Activated T-cell treated with anti-CD3 and anti-CD28 coated beads, Interleukin-2, amount 50 U/mL, for 24 hours (primary cell): ENCODE data around the gene TIMM22.
A peak's percentile ranks its signal among the peaks of the same experiment; 100 is the strongest.

ENCODE experiments used
- DNase-seq: peaks from one replicate; pipeline ENCODE4 v3.0.0-alpha.2; 2020
- H3K27ac Mint-ChIP-seq: 2 replicates; pipeline ENCODE4 v1.8.0; 2020; ENCODE audit warnings: mild to moderate bottlenecking, mixed read lengths
- H3K27me3 Mint-ChIP-seq: 2 replicates; pipeline ENCODE4 v1.8.0; 2020; ENCODE audit warnings: mixed read lengths
- H3K36me3 Mint-ChIP-seq: 2 replicates; pipeline ENCODE4 v1.8.0; 2020; ENCODE audit warnings: low read depth, mixed read lengths
- H3K4me1 Mint-ChIP-seq: 2 replicates; pipeline ENCODE4 v1.8.0; 2020; ENCODE audit warnings: low read depth, mixed read lengths
- H3K4me3 Mint-ChIP-seq: 2 replicates; pipeline ENCODE4 v1.8.0; 2020; ENCODE audit warnings: mild to moderate bottlenecking, moderate library complexity, mixed read lengths
- H3K9me3 Mint-ChIP-seq: 2 replicates; pipeline ENCODE4 v1.8.0; 2020; ENCODE audit warnings: mixed read lengths

TIMM22 gene

GRCh38 chr17:1011760-1012735, 15.1 kb downstream of the TIMM22 start:
- no peak overlapping the region for H3K27ac Mint-ChIP-seq
- H3K4me1 Mint-ChIP-seq = no peaks in the 10 kb centered on the region
- H3K27me3 Mint-ChIP-seq = no peaks in the 10 kb centered on the region
- no peaks in the 10 kb centered on the region for H3K9me3 Mint-ChIP-seq
- H3K36me3 Mint-ChIP-seq = peaks cover 38% of the 10 kb centered on the region
- no peak overlapping the region for H3K4me3 Mint-ChIP-seq
- DNase-seq = no peak

- H3K4me1 Mint-ChIP-seq = no peaks in the 10 kb centered on the region
These were observed 16.1 kb downstream of the TIMM22 start for GRCh38 chr17:1012823-1013728.

GRCh38 chr17:1013729-1014090, 16.8 kb downstream of the TIMM22 start:
- no peak overlapping the region for H3K4me3 Mint-ChIP-seq

More at GRCh38 chr17:1012823-1013728, 16.1 kb downstream of the TIMM22 start:
- Mint-ChIP-seq H3K9me3 (no peaks in the 10 kb centered on the region), H3K36me3 (peaks cover 29% of the 10 kb centered on the region), H3K27me3 (no peaks in the 10 kb centered on the region), H3K27ac (no peak overlapping the region), H3K4me3 (no peak overlapping the region)
- no peak for DNase-seq

GRCh38 chr17:1018547-1018946, 21.6 kb downstream of the TIMM22 start:
- DNase-seq = no peak
- Mint-ChIP-seq H3K4me1 (no peaks in the 10 kb centered on the region), H3K9me3 (no peaks in the 10 kb centered on the region), H3K27me3 (no peaks in the 10 kb centered on the region), H3K27ac (no peak overlapping the region), H3K36me3 (peaks cover 4% of the 10 kb centered on the region), H3K4me3 (no peak overlapping the region)

More at GRCh38 chr17:1013729-1014090, 16.8 kb downstream of the TIMM22 start:
- Mint-ChIP-seq H3K36me3 (peaks cover 24% of the 10 kb centered on the region), H3K4me1 (no peaks in the 10 kb centered on the region), H3K27ac (no peak overlapping the region), H3K9me3 (no peaks in the 10 kb centered on the region), H3K27me3 (no peaks in the 10 kb centered on the region)
- DNase-seq = no peak

GRCh38 chr17:1019451-1019850, 22.5 kb downstream of the TIMM22 start:
- H3K4me3 Mint-ChIP-seq = no peak overlapping the region
- DNase-seq = no peak
- peak overlapping the region; percentile 51 for H3K27ac Mint-ChIP-seq
- H3K36me3 Mint-ChIP-seq = peaks cover 2% of the 10 kb centered on the region
- H3K9me3 Mint-ChIP-seq = no peaks in the 10 kb centered on the region
- no peaks in the 10 kb centered on the region for H3K27me3 Mint-ChIP-seq
- H3K4me1 Mint-ChIP-seq = no peaks in the 10 kb centered on the region

GRCh38 chr17:1021147-1021546, 24.2 kb downstream of the TIMM22 start:
- Mint-ChIP-seq H3K9me3 (no peaks in the 10 kb centered on the region), H3K36me3 (peaks cover 11% of the 10 kb centered on the region), H3K4me1 (no peaks in the 10 kb centered on the region), H3K4me3 (no peak overlapping the region), H3K27me3 (no peaks in the 10 kb centered on the region), H3K27ac (no peak overlapping the region)
- DNase-seq = no peak

- Mint-ChIP-seq H3K9me3 (no peaks in the 10 kb centered on the region), H3K27ac (no peak overlapping the region), H3K36me3 (peaks cover 14% of the 10 kb centered on the region), H3K4me3 (no peak overlapping the region), H3K4me1 (no peaks in the 10 kb centered on the region), H3K27me3 (no peaks in the 10 kb centered on the region)
- no peak for DNase-seq
These were observed 25.5 kb downstream of the TIMM22 start for GRCh38 chr17:1022278-1023024.

GRCh38 chr17:1024076-1024475, 27.1 kb downstream of the TIMM22 start:
- Mint-ChIP-seq H3K27ac (no peak overlapping the region), H3K4me1 (no peaks in the 10 kb centered on the region), H3K9me3 (no peaks in the 10 kb centered on the region), H3K4me3 (no peak overlapping the region), H3K36me3 (peaks cover 16% of the 10 kb centered on the region), H3K27me3 (no peaks in the 10 kb centered on the region)
- DNase-seq = no peak

GRCh38 chr17:1025733-1026598, 29.0 kb downstream of the TIMM22 start:
- Mint-ChIP-seq H3K36me3 (peaks cover 15% of the 10 kb centered on the region), H3K4me3 (no peak overlapping the region), H3K4me1 (no peaks in the 10 kb centered on the region), H3K9me3 (no peaks in the 10 kb centered on the region), H3K27me3 (no peaks in the 10 kb centered on the region), H3K27ac (no peak overlapping the region)
- DNase-seq = no peak

GRCh38 chr17:1026599-1026975, 29.7 kb downstream of the TIMM22 start:
- no peak for DNase-seq
- no peaks in the 10 kb centered on the region for H3K9me3 Mint-ChIP-seq
- H3K27ac Mint-ChIP-seq = no peak overlapping the region

GRCh38 chr17:1027044-1027443, 30.1 kb downstream of the TIMM22 start:
- H3K27ac Mint-ChIP-seq = no peak overlapping the region
- H3K9me3 Mint-ChIP-seq = no peaks in the 10 kb centered on the region
- no peaks in the 10 kb centered on the region for H3K27me3 Mint-ChIP-seq
- DNase-seq = no peak
- peaks cover 15% of the 10 kb centered on the region for H3K36me3 Mint-ChIP-seq
- no peaks in the 10 kb centered on the region for H3K4me1 Mint-ChIP-seq
- H3K4me3 Mint-ChIP-seq = no peak overlapping the region

More at GRCh38 chr17:1026599-1026975, 29.7 kb downstream of the TIMM22 start:
- Mint-ChIP-seq H3K36me3 (peaks cover 15% of the 10 kb centered on the region), H3K4me1 (no peaks in the 10 kb centered on the region), H3K27me3 (no peaks in the 10 kb centered on the region), H3K4me3 (no peak overlapping the region)

GRCh38 chr17:1029196-1029921, 32.4 kb downstream of the TIMM22 start:
- Mint-ChIP-seq H3K36me3 (peaks cover 27% of the 10 kb centered on the region), H3K27ac (no peak overlapping the region)

More at GRCh38 chr17:1029196-1029921, 32.4 kb downstream of the TIMM22 start:
- no peak for DNase-seq
- Mint-ChIP-seq H3K4me1 (no peaks in the 10 kb centered on the region), H3K27me3 (no peaks in the 10 kb centered on the region), H3K4me3 (no peak overlapping the region), H3K9me3 (no peaks in the 10 kb centered on the region)
